ENCODE measurements around the gene ARID5B.

GRCh38 chr10:61883371-61884025 is 18.0 kb upstream of the ARID5B start:
- TF ChIP-seq POLR2A (IDR thresholded peaks at IDR 0.05) (no peak), CTCF (IDR thresholded peaks at IDR 0.05) (no peak)

All from transverse colon (tissue), 3 donors.